HL-60 (cell line): Measurements from ENCODE around the gene ZNF423.

ENCODE experiments used
- DNase-seq, 2 experiments: peaks; one replicate each; pipeline ENCODE4 v3.0.0-alpha.2; 2010 to 2020; ENCODE audit warnings: low read depth in 1 of 2, low spot score in 1 of 2
- H3K27ac ChIP-seq: fragments of 250-450 bp; sonication (Bioruptor Pico); replicated peaks from 2 replicates; pipeline ENCODE4 v1.5.1; 2020; ENCODE audit warnings: mild to moderate bottlenecking, moderate library complexity
- H3K27me3 ChIP-seq: fragments of 250-450 bp; sonication (Bioruptor Pico); 2 replicates; pipeline ENCODE4 v1.5.1; 2021; ENCODE audit warnings: mild to moderate bottlenecking, moderate library complexity; ENCODE audit not compliant: insufficient read depth, poor library complexity, severe bottlenecking
- H3K4me3 ChIP-seq: replicated peaks from 2 replicates; pipeline ENCODE4 v1.5.1; 2011; ENCODE audit warnings: mild to moderate bottlenecking, control low read depth, low read length; ENCODE audit not compliant: insufficient read depth
- GABPA ChIP-seq: IDR thresholded peaks from 2 replicates; pipeline ENCODE4 v1.6.1; 2012; ENCODE audit warnings: low read depth
- POLR2AphosphoS5 ChIP-seq: IDR thresholded peaks from 2 replicates; pipeline ENCODE4 v1.6.1; 2012; ENCODE audit warnings: low read depth
- SPI1 ChIP-seq: IDR thresholded peaks from 2 replicates; pipeline ENCODE4 v1.6.1; 2012; ENCODE audit warnings: low read depth, mild to moderate bottlenecking, borderline replicate concordance
- TF ChIP-seq, protein P1 (sequence below): IDR thresholded peaks from one replicate; pipeline ENCODE4 v1.5.1; 2011; ENCODE audit warnings: low read length, control low read depth, inconsistent platforms; ENCODE audit not compliant: insufficient read depth
- TF ChIP-seq, protein P2 (sequence below): IDR thresholded peaks from 2 replicates; pipeline ENCODE4 v1.6.1; 2012; ENCODE audit warnings: low read depth; ENCODE audit not compliant: insufficient replicate concordance

The ZNF423 gene

DNA sequence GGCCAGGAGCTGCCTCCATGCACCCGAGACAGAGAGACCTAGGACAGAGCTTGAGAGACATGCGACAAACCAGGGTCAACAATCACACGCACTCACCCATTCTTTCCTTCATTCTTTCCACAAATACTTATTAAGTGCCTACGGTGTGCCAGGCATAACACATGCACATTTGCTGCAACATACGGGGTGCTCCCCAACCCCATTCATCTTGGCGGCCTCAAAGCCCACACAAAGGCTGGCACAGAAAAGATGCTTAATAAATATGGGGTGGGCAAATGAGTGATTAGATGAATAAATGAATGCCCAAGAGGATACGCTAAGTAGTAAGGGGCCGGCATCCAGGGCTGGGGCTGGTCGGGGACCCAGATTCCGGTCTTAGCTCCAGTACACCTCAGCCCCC, 117.9 kb downstream of the ZNF423 start:
- Histone ChIP-seq H3K27ac (no peak overlapping the region), H3K27me3 (no peaks in the 10 kb centered on the region), H3K4me3 (no peak overlapping the region)
- DNase-seq, result no peak
- TF ChIP-seq, protein P1, sequence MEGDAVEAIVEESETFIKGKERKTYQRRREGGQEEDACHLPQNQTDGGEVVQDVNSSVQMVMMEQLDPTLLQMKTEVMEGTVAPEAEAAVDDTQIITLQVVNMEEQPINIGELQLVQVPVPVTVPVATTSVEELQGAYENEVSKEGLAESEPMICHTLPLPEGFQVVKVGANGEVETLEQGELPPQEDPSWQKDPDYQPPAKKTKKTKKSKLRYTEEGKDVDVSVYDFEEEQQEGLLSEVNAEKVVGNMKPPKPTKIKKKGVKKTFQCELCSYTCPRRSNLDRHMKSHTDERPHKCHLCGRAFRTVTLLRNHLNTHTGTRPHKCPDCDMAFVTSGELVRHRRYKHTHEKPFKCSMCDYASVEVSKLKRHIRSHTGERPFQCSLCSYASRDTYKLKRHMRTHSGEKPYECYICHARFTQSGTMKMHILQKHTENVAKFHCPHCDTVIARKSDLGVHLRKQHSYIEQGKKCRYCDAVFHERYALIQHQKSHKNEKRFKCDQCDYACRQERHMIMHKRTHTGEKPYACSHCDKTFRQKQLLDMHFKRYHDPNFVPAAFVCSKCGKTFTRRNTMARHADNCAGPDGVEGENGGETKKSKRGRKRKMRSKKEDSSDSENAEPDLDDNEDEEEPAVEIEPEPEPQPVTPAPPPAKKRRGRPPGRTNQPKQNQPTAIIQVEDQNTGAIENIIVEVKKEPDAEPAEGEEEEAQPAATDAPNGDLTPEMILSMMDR, result no peak
- TF ChIP-seq GABPA (no peak), SPI1 (no peak), POLR2AphosphoS5 (no peak)
- TF ChIP-seq, protein P2, sequence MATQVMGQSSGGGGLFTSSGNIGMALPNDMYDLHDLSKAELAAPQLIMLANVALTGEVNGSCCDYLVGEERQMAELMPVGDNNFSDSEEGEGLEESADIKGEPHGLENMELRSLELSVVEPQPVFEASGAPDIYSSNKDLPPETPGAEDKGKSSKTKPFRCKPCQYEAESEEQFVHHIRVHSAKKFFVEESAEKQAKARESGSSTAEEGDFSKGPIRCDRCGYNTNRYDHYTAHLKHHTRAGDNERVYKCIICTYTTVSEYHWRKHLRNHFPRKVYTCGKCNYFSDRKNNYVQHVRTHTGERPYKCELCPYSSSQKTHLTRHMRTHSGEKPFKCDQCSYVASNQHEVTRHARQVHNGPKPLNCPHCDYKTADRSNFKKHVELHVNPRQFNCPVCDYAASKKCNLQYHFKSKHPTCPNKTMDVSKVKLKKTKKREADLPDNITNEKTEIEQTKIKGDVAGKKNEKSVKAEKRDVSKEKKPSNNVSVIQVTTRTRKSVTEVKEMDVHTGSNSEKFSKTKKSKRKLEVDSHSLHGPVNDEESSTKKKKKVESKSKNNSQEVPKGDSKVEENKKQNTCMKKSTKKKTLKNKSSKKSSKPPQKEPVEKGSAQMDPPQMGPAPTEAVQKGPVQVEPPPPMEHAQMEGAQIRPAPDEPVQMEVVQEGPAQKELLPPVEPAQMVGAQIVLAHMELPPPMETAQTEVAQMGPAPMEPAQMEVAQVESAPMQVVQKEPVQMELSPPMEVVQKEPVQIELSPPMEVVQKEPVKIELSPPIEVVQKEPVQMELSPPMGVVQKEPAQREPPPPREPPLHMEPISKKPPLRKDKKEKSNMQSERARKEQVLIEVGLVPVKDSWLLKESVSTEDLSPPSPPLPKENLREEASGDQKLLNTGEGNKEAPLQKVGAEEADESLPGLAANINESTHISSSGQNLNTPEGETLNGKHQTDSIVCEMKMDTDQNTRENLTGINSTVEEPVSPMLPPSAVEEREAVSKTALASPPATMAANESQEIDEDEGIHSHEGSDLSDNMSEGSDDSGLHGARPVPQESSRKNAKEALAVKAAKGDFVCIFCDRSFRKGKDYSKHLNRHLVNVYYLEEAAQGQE, result no peak

DNA sequence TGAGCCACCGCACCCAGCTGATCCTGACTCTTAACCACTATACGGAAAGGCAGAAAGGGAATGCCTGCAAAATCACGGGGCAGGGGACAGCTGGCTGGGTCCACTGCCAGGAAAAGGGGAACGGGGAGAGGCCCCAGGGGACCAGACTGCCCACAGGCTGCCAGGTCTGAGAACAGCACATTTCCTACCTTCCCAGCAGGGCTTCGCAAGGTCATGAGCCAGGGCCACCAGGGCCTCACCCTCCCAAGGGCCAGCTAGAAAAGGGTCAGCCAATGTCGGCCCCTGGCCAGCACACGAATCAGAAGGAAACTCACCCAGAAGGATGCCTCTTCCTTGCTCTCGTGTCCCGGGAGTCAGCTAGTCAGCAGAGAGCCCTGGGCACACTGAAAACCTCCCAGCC, 118.4 kb downstream of the ZNF423 start:
- no peak overlapping the region for H3K27ac ChIP-seq
- TF ChIP-seq SPI1 (no peak), GABPA (no peak), POLR2AphosphoS5 (no peak)
- TF ChIP-seq, protein P1, result no peak
- TF ChIP-seq, protein P2, result no peak
- no peak overlapping the region for H3K4me3 ChIP-seq
- no peaks in the 10 kb centered on the region for H3K27me3 ChIP-seq
- DNase-seq, result no peak

DNA sequence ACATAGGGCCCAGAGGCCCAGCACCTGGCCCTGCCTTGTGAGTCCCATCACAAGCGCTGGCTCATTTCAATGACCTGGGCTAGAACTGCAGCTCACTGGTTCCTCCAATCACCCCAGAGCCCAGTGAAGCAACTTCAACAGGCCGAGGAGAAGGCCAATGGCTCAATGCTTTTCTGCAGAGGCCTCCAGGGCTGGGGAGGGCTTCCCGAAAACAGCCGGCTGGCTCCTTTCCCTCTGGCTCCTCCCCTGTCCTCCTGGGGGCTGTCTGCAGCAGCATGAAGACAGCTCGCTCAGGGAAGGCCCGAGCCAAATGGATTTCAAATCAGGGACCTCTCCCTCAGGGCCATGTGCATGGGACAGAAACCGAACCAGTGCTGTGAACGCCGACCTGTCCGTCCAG, 121.6 kb downstream of the ZNF423 start:
- Histone ChIP-seq H3K4me3 (no peak overlapping the region), H3K27me3 (no peaks in the 10 kb centered on the region), H3K27ac (no peak overlapping the region)
- TF ChIP-seq POLR2AphosphoS5 (no peak), GABPA (no peak), SPI1 (no peak)
- TF ChIP-seq, protein P1, result no peak
- TF ChIP-seq, protein P2, result no peak
- DNase-seq, result no peak
